Measurements from ENCODE around the gene AQR.

The AQR gene

DNA sequence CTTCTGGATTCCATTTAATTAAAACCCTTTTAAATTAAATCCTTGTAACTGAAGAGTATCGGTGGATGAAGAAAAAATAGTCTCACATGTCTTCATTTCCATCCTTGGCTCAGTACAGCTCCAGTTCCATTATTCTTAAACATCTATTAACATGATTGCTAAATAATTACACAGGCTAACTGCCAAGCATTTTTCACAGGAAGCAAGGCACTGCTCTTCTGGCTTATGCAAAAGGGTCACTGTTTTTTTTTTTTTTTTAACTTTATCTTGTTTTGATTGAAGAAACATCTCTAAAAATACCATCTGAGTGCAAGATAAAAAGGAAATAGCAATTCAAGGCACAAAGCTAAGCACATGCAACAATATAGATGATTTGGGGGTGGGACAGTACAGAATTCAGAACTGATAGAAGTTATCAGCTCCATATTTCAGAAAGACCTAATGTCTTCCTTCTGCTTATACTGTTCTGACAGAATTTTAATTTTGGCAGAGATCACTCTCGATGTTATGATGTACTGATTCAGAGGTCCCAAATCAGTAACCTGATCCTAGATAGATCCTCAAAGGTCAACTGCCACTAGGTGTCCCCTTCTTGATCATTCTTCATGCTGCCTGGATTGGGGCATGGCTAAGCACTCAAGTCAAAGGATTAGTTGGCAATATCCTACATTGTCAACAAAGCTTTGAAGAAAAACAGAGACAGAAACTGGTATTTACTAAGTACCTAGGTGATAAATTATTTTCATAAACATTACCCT lies 116.4 kb downstream of the AQR start:
- Histone ChIP-seq H3K4me3 (ENCODE audit: low read depth in 1 of 2, low read length in 2 of 2) (no peak overlapping the region), H3K4me2 (ENCODE audit: insufficient read depth, low read length) (no peak overlapping the region), H3K79me2 (ENCODE audit: insufficient read depth, low read length) (no peaks in the 10 kb centered on the region), H4K20me1 (ENCODE audit: insufficient read depth, low read length) (no peaks in the 10 kb centered on the region), H3K9ac (ENCODE audit: low read depth, low read length) (no peak overlapping the region), H3K9me3 (ENCODE audit: insufficient read depth, low read length, severe bottlenecking) (no peaks in the 10 kb centered on the region), H3K36me3 (ENCODE audit: insufficient read depth, low read length) (peaks cover 30% of the 10 kb centered on the region), H2AFZ (ENCODE audit: low read depth, low read length) (no peak overlapping the region), H3K27ac (ENCODE audit: low read length) (no peak overlapping the region), H3K4me1 (ENCODE audit: insufficient read depth, low read length) (no peaks in the 10 kb centered on the region), H3K27me3 (ENCODE audit: insufficient read depth, low read length, poor library complexity) (no peaks in the 10 kb centered on the region)
- DNase-seq (no peak), ATAC-seq (ENCODE audit: insufficient read depth, low read depth) (no peak)
- TF ChIP-seq EZH2 (IDR thresholded peaks at IDR 0.05; ENCODE audit: borderline replicate concordance, low read depth, low read length, severe bottlenecking), result no peak
- TF ChIP-seq, protein P1, sequence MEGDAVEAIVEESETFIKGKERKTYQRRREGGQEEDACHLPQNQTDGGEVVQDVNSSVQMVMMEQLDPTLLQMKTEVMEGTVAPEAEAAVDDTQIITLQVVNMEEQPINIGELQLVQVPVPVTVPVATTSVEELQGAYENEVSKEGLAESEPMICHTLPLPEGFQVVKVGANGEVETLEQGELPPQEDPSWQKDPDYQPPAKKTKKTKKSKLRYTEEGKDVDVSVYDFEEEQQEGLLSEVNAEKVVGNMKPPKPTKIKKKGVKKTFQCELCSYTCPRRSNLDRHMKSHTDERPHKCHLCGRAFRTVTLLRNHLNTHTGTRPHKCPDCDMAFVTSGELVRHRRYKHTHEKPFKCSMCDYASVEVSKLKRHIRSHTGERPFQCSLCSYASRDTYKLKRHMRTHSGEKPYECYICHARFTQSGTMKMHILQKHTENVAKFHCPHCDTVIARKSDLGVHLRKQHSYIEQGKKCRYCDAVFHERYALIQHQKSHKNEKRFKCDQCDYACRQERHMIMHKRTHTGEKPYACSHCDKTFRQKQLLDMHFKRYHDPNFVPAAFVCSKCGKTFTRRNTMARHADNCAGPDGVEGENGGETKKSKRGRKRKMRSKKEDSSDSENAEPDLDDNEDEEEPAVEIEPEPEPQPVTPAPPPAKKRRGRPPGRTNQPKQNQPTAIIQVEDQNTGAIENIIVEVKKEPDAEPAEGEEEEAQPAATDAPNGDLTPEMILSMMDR (IDR thresholded peaks at IDR 0.05; ENCODE audit: borderline replicate concordance, extremely low read depth, low read length, poor library complexity, severe bottlenecking), result no peak

DNA sequence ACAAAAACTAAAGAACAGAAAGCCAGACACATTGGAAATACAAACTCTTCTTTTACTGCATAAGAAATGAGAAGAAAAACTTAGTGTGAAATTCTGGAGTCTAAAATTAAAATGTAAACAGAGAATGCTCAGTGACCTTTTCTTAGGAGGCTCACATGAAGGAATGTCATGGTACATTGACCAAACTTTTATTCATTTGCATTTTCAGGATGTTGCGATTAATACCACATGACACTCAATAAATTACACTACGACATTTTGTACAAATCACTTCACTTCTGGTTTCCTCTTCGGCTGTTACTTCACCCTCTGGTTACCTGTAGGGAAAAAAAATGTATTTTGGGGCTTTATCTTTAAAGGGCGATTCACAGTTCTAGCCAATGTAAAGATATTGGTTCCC lies 117.8 kb downstream of the AQR start:
- Histone ChIP-seq H3K4me3 (ENCODE audit: low read depth in 1 of 2, low read length in 2 of 2) (no peak overlapping the region), H3K9me3 (ENCODE audit: insufficient read depth, low read length, severe bottlenecking) (no peaks in the 10 kb centered on the region), H3K4me2 (ENCODE audit: insufficient read depth, low read length) (no peak overlapping the region), H4K20me1 (ENCODE audit: insufficient read depth, low read length) (no peaks in the 10 kb centered on the region), H3K36me3 (ENCODE audit: insufficient read depth, low read length) (peaks cover 20% of the 10 kb centered on the region), H3K4me1 (ENCODE audit: insufficient read depth, low read length) (no peaks in the 10 kb centered on the region), H3K9ac (ENCODE audit: low read depth, low read length) (no peak overlapping the region), H3K79me2 (ENCODE audit: insufficient read depth, low read length) (no peaks in the 10 kb centered on the region), H2AFZ (ENCODE audit: low read depth, low read length) (no peak overlapping the region), H3K27ac (ENCODE audit: low read length) (no peak overlapping the region), H3K27me3 (ENCODE audit: insufficient read depth, low read length, poor library complexity) (no peaks in the 10 kb centered on the region)
- DNase-seq (no peak), ATAC-seq (ENCODE audit: insufficient read depth, low read depth) (no peak)
- TF ChIP-seq, protein P1 (IDR thresholded peaks at IDR 0.05; ENCODE audit: borderline replicate concordance, extremely low read depth, low read length, poor library complexity, severe bottlenecking), result no peak
- TF ChIP-seq EZH2 (IDR thresholded peaks at IDR 0.05; ENCODE audit: borderline replicate concordance, low read depth, low read length, severe bottlenecking), result no peak

DNA sequence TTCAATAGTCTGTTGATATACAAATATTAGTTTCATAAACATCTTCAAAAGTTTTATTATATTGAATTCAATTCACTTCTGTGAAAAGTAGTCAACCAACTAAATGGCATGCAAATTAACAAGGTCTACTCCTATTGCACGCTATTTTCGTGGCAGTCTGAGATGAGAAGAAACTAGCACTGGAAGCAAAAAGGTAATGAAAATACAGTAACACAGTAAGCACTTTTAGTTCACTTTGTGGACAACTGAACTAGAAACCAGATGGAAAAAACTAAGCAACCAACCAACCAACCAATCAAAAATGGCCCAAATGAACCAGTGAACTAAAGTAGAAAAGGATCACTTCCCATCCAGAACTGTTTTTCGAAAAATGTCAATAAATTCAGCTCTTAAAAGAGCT lies 118.5 kb downstream of the AQR start:
- no peak for ATAC-seq (ENCODE audit: insufficient read depth, low read depth)
- no peak overlapping the region for H3K27ac ChIP-seq (ENCODE audit: low read length)

More for the DNA sequence above, 118.5 kb downstream of the AQR start:
- no peak overlapping the region for H2AFZ ChIP-seq (ENCODE audit: low read depth, low read length)
- no peak overlapping the region for H3K4me3 ChIP-seq (ENCODE audit: low read depth in 1 of 2, low read length in 2 of 2)
- no peak overlapping the region for H3K4me2 ChIP-seq (ENCODE audit: insufficient read depth, low read length)
- H4K20me1 ChIP-seq (ENCODE audit: insufficient read depth, low read length), result no peaks in the 10 kb centered on the region
- no peak overlapping the region for H3K9ac ChIP-seq (ENCODE audit: low read depth, low read length)
- H3K27me3 ChIP-seq (ENCODE audit: insufficient read depth, low read length, poor library complexity), result no peaks in the 10 kb centered on the region
- no peaks in the 10 kb centered on the region for H3K4me1 ChIP-seq (ENCODE audit: insufficient read depth, low read length)
- no peaks in the 10 kb centered on the region for H3K9me3 ChIP-seq (ENCODE audit: insufficient read depth, low read length, severe bottlenecking)
- no peak for DNase-seq
- TF ChIP-seq, protein P1 (IDR thresholded peaks at IDR 0.05; ENCODE audit: borderline replicate concordance, extremely low read depth, low read length, poor library complexity, severe bottlenecking), result no peak
- TF ChIP-seq EZH2 (IDR thresholded peaks at IDR 0.05; ENCODE audit: borderline replicate concordance, low read depth, low read length, severe bottlenecking), result no peak
- H3K36me3 ChIP-seq (ENCODE audit: insufficient read depth, low read length), result peaks cover 12% of the 10 kb centered on the region
- no peaks in the 10 kb centered on the region for H3K79me2 ChIP-seq (ENCODE audit: insufficient read depth, low read length)

All from DND-41 (cell line).